Ovary (tissue), 9 donors: Measurements from ENCODE around the gene C8G. TPM values are rescaled to one million over a fixed set of nuclear protein-coding genes. Genes with fewer than 3 reads are reported as not detected.
A peak's percentile ranks its signal among the peaks of the same experiment; 100 is the strongest.

Experiments used
- DNase-seq, 5 donors: peaks; one replicate each; pipeline ENCODE4 v3.0.0-alpha.2; 2019 to 2020
- H3K27ac ChIP-seq, 2 donors: fragments of 200-600 bp; one replicate each; pipeline versions ENCODE4 v1.5.1 to v1.8.0; 2019 to 2022
- H3K27me3 ChIP-seq: fragments of 200-600 bp; one replicate; pipeline ENCODE4 v1.8.0; 2022
- H3K36me3 ChIP-seq: fragments of 200-600 bp; sonication (generic); one replicate; pipeline ENCODE4 v1.5.1; 2019
- H3K4me1 ChIP-seq: one replicate; pipeline ENCODE4 v1.8.1; 2013; ENCODE audit warnings: mild to moderate bottlenecking, moderate library complexity; ENCODE audit not compliant: insufficient read depth
- H3K4me3 ChIP-seq: fragments of 200-600 bp; sonication (generic); one replicate; pipeline ENCODE4 v1.5.1; 2017
- H3K9me3 ChIP-seq, 2 donors: fragments of 200-600 bp in 1 of 2; sonication (generic) in 1 of 2; one replicate each; pipeline versions ENCODE4 v1.5.1 to v1.8.1; 2013 to 2019; ENCODE audit warnings: mild to moderate bottlenecking in 1 of 2, moderate library complexity in 1 of 2
- EP300 ChIP-seq: sonication (generic); formaldehyde crosslinking; IDR thresholded peaks from one replicate; pipeline ENCODE4 v1.6.1; 2017; ENCODE audit warnings: antibody characterized with exemption
- POLR2A ChIP-seq: fragments of 450-650 bp; IDR thresholded peaks from one replicate; pipeline ENCODE4 v1.6.1; 2017; ENCODE audit warnings: antibody characterized with exemption, mild to moderate bottlenecking, moderate library complexity
- WGBS, 3 donors: extraction: QIAGEN DNeasy Blood & Tissue Kit in 1 of 3; methylation state at CpG; one replicate each; pipeline versions ENCODE4 v1.1.5 to v1.1.7; 2013 to 2017; 5-methylcytosine and 5-hydroxymethylcytosine counted together
- intact Hi-C, 4 donors: fragments of 100-400 bp; cut with DNase I; formaldehyde crosslinking; loops; one replicate each; pipeline versions ENCODE4 v1.11.0 to v1.15.1; 2022 to 2023
- polyA plus RNA-seq, 2 donors: library from polyadenylated mRNA; stranded (reverse); fragments of 200-250 nt in 1 of 2; fragments of 350-450 nt in 1 of 2; fragmentation: Illumina TruSeq in 1 of 2; extraction: RNeasy Lipid Tissue Mini Kit (QIAGEN cat#74804) in 1 of 2; gene quantifications; one replicate each; pipeline ENCODE4 v1.2.3, GENCODE V29; 2013 to 2014
- total RNA-seq, 7 donors: library from RNA; depleted of rRNA in 2 of 7; stranded (reverse); fragments of >200 nt in 2 of 7; fragmentation: NEBNext Ultra II Directional in 3 of 7; extraction: Animal tissue kit (Norgen Biotek cat#: 25700) in 3 of 7; gene quantifications; one replicate each; pipeline versions ENCODE4 v1.1.0 to v1.2.4, GENCODE V29; 2016 to 2023
- TF ChIP-seq, protein P1 (sequence below), 3 donors: fragments of 450-650 bp in 2 of 3; fragments of 200-600 bp in 1 of 3; IDR thresholded peaks; one replicate each; pipeline versions ENCODE4 v1.5.1 to v1.8.0; 2016 to 2022; ENCODE audit warnings: antibody characterized with exemption in 3 of 3, mild to moderate bottlenecking in 1 of 3
- donor health status: DM: no; HTN: no; CAD: no; lungs with moderate emphysema.
- donor health status: DM: no; HTN: no; CAD: no.
- donor health status: Bipolar disorder and iron deficiency.
- donor health status: DM: yes; HTN: yes; CAD: no.
- donor health status: DM: no; HTN: no; CAD: no.
- donor health status: DM: yes; HTN: yes; CAD: no.

The C8G gene
- total and polyA plus RNA-seq, 9 donors = 0.38 to 1.00 TPM; not detected in 7

GRCh38 chr9:136946228-136947027, 1.4 kb downstream of the C8G start:
- DNase-seq = peak in 2 of 5 donors; percentile 48 to 53
- intact Hi-C loops = loop anchor here in 2 of 4 donors (2.0 to 10.0 kb wide), 2 partner anchors 88 to 102 kb away; partner anchors contain the start of genes AJM1 (in 1 of the 2) and PHPT1 (in 1 of the 2)
- no peak overlapping the region for H3K27ac ChIP-seq
- WGBS, 3 donors = 75 to 77% (median 76%) methylated on average over 20 to 27 of the region's 27 CpGs
- H3K9me3 ChIP-seq = no peaks in the 10 kb centered on the region
- no peaks in the 10 kb centered on the region for H3K27me3 ChIP-seq
- H3K4me3 ChIP-seq = no peak overlapping the region
- no peaks in the 10 kb centered on the region for H3K36me3 ChIP-seq
- no peak for TF ChIP-seq EP300
- TF ChIP-seq, protein P1, sequence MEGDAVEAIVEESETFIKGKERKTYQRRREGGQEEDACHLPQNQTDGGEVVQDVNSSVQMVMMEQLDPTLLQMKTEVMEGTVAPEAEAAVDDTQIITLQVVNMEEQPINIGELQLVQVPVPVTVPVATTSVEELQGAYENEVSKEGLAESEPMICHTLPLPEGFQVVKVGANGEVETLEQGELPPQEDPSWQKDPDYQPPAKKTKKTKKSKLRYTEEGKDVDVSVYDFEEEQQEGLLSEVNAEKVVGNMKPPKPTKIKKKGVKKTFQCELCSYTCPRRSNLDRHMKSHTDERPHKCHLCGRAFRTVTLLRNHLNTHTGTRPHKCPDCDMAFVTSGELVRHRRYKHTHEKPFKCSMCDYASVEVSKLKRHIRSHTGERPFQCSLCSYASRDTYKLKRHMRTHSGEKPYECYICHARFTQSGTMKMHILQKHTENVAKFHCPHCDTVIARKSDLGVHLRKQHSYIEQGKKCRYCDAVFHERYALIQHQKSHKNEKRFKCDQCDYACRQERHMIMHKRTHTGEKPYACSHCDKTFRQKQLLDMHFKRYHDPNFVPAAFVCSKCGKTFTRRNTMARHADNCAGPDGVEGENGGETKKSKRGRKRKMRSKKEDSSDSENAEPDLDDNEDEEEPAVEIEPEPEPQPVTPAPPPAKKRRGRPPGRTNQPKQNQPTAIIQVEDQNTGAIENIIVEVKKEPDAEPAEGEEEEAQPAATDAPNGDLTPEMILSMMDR (IDR thresholded peaks at IDR 0.05) = no peak
- TF ChIP-seq POLR2A = no peak
- peaks cover 14% of the 10 kb centered on the region for H3K4me1 ChIP-seq

GRCh38 chr9:136947028-136947891, 2.2 kb downstream of the C8G start:
- Histone ChIP-seq H3K27ac (no peak overlapping the region), H3K27me3 (no peaks in the 10 kb centered on the region), H3K4me3 (no peak overlapping the region), H3K9me3 (no peaks in the 10 kb centered on the region), H3K36me3 (no peaks in the 10 kb centered on the region), H3K4me1 (peaks cover 14% of the 10 kb centered on the region)
- intact Hi-C loops = loop anchor here in 2 of 4 donors (2.0 to 10.0 kb wide), 2 partner anchors 88 to 102 kb away; partner anchors contain the start of genes AJM1 (in 1 of the 2) and PHPT1 (in 1 of the 2)
- TF ChIP-seq POLR2A (no peak), EP300 (no peak)
- TF ChIP-seq, protein P1 (IDR thresholded peaks at IDR 0.05) = no peak
- peak in 2 of 5 donors; percentile 29 to 36 for DNase-seq
- WGBS, 3 donors = 33 to 56% (median 43%) methylated on average over 26 of the region's 26 CpGs

GRCh38 chr9:136947955-136948510, 3.0 kb downstream of the C8G start:
- TF ChIP-seq POLR2A = no peak
- peak in 2 of 5 donors; percentile 42 to 61 for DNase-seq
- Histone ChIP-seq H3K4me3 (no peak overlapping the region), H3K4me1 (peaks cover 14% of the 10 kb centered on the region), H3K27me3 (no peaks in the 10 kb centered on the region), H3K27ac (no peak overlapping the region), H3K36me3 (no peaks in the 10 kb centered on the region), H3K9me3 (no peaks in the 10 kb centered on the region)
- intact Hi-C loops = loop anchor here in 2 of 4 donors (2.0 to 10.0 kb wide), 2 partner anchors 87 to 103 kb away; partner anchors contain the start of genes AJM1 (in 1 of the 2) and PHPT1 (in 1 of the 2)
- 24 to 34% (median 30%) methylated on average over 15 of the region's 15 CpGs for WGBS, 3 donors

DNA sequence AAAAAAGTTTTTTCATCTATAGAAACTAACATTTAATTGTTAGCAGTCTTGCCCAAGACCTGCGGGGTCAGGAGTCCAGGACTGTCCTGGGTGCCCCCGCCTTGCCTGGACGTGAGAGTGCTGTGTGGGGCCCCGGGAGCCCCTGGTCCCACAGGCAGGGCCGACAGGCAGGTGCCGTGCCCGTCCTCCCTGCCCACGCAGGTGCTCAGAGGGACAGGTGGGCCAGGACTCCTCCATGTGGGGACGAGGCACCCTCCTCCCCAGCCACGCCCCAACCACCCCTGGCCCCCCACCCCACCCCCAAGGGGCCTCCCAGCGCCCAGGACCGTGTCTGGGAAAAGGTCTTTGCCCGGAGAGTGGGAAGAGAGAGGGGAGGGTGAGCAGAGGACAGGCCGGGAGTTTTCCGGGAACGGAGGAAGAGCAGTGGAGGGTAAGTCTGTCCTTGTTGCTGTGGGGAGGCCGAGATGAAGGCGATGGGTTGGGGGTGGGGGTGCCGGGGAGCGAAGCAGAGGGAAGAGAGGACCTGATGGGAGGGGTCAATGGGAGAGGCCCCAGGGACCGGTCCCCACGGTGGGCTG, 4.3 kb downstream of the C8G start:
- peak overlapping the region; percentile 4 to 62 for H3K27ac ChIP-seq
- peaks cover 7% of the 10 kb centered on the region for H3K4me1 ChIP-seq
- no peaks in the 10 kb centered on the region for H3K9me3 ChIP-seq
- H3K4me3 ChIP-seq = peak overlapping the region; percentile 44
- no peaks in the 10 kb centered on the region for H3K36me3 ChIP-seq
- 12 to 16% (median 15%) methylated on average over 21 to 22 of the region's 22 CpGs for WGBS, 3 donors
- TF ChIP-seq, protein P1 (IDR thresholded peaks at IDR 0.05) = no peak
- TF ChIP-seq EP300 (no peak), POLR2A (no peak)
- intact Hi-C loops = loop anchor here in 1 of 4 donors (10.0 kb wide), 1 partner anchor 105 kb away; the partner anchor contains the start of genes AJM1 and PHPT1
- H3K27me3 ChIP-seq = no peaks in the 10 kb centered on the region
- DNase-seq = peak in 2 of 5 donors; percentile 21 to 41
